HCT116 (cell line): Measurements from ENCODE around the gene FNDC11. TPM values are rescaled to one million over a fixed set of nuclear protein-coding genes. Genes with fewer than 3 reads are reported as not detected.

Experiments
- ATAC-seq: fragments of 200-7000 bp; cut with Tn5 transposase; 2 replicates; pipeline ENCODE4 v1.9.1; 2020; ENCODE audit warnings: mild to moderate bottlenecking, moderate library complexity
- BruUV-seq: library from RNA; stranded (reverse); fragments of 400-500 nt; replicated peaks from 2 replicates; lab custom pipeline; 2021; lab: Mats Ljungman, UMichigan
- CTCF ChIA-PET: fragments of 300-600 bp; sonication (Branson Sonifier 250); formaldehyde crosslinking; loops from one replicate; lab custom pipeline; 2021; ENCODE audit warnings: antibody characterized with exemption; lab: Charles Lee
- POLR2A ChIA-PET: fragments of 300-600, 350-600 bp; sonication (Branson Sonifier 250); formaldehyde crosslinking; loops from one replicate; lab custom pipeline; 2021; ENCODE audit warnings: antibody characterized with exemption; lab: Charles Lee
- RAD21 ChIA-PET, 2 experiments: fragments of 300-600 bp; sonication (Branson Sonifier 250); formaldehyde crosslinking; loops; one replicate each; lab custom pipeline; 2023; ENCODE audit warnings: low total read pairs in 2 of 2; ENCODE audit not compliant: uncharacterized antibody in 2 of 2, unreplicated experiment in 2 of 2, low non-redundant PET in 1 of 2; lab: Charles Lee
- DNase-seq: peaks from one replicate; pipeline ENCODE4 v3.0.0-alpha.2; 2010; ENCODE audit warnings: low read depth, low spot score
- H2AFZ ChIP-seq: fragments of 200-600 bp; shearing (Covaris generic), sonication (generic); 2 replicates; pipeline ENCODE4 v1.6.1; 2017; ENCODE audit warnings: low read depth, mixed run types, mixed read lengths, antibody characterized with exemption, low read length; ENCODE audit not compliant: poor library complexity, severe bottlenecking
- H3K27ac ChIP-seq: 2 replicates; pipeline ENCODE4 v1.5.1; 2012; ENCODE audit warnings: low read depth, low read length
- H3K27me3 ChIP-seq: fragments of 200-600 bp; sonication (generic); 2 replicates; pipeline ENCODE4 v1.6.1; 2016; ENCODE audit warnings: mixed run types, low read length, mixed read lengths; ENCODE audit not compliant: insufficient read depth
- H3K36me3 ChIP-seq, 2 experiments: fragments of 200-500 bp in 1 of 2; fragments of 200-600 bp in 1 of 2; sonication (Bioruptor generic) in 1 of 2; sonication (generic) in 1 of 2; 2 replicates each; pipeline versions ENCODE4 v1.5.1 to v1.6.1; 2014 to 2016; ENCODE audit warnings: low read length in 2 of 2, inconsistent platforms in 1 of 2, mixed read lengths in 1 of 2, mixed run types in 1 of 2; ENCODE audit not compliant: insufficient read depth in 2 of 2, control insufficient read depth in 1 of 2
- H3K4me1 ChIP-seq, 2 experiments: fragments of 200-600 bp in 1 of 2; sonication (generic) in 1 of 2; 2 replicates each; pipeline versions ENCODE4 v1.5.1 to v1.6.1; 2012 to 2017; ENCODE audit warnings: low read length in 2 of 2, inconsistent platforms in 1 of 2, mild to moderate bottlenecking in 1 of 2, mixed read lengths in 1 of 2, mixed run types in 1 of 2, moderate library complexity in 1 of 2; ENCODE audit not compliant: insufficient read depth in 2 of 2, control insufficient read depth in 1 of 2
- H3K4me2 ChIP-seq: fragments of 200-600 bp; sonication (generic); 2 replicates; pipeline ENCODE4 v1.6.1; 2017; ENCODE audit warnings: mixed run types, low read length, mixed read lengths
- H3K4me3 ChIP-seq, 2 experiments: fragments of 200-600 bp in 1 of 2; sonication (generic) in 1 of 2; replicated peaks in 1 of 2; 2 replicates each; pipeline ENCODE4 v1.5.1; 2011 to 2016; ENCODE audit warnings: low read length in 2 of 2, control low read depth in 1 of 2, low read depth in 1 of 2, mild to moderate bottlenecking in 1 of 2, mixed read lengths in 1 of 2, mixed run types in 1 of 2
- H3K79me2 ChIP-seq: fragments of 200-600 bp; sonication (generic); 2 replicates; pipeline ENCODE4 v1.6.1; 2017; ENCODE audit warnings: mild to moderate bottlenecking, mixed run types, low read length, moderate library complexity, mixed read lengths; ENCODE audit not compliant: insufficient read depth
- H3K9ac ChIP-seq: fragments of 200-600 bp; sonication (generic); 2 replicates; pipeline ENCODE4 v1.6.1; 2016; ENCODE audit warnings: low read length, mixed read lengths
- H3K9me2 ChIP-seq: fragments of 200-600 bp; sonication (generic), shearing (Covaris generic); 2 replicates; pipeline ENCODE4 v1.6.1; 2017; ENCODE audit warnings: mixed run types, mild to moderate bottlenecking, moderate library complexity; ENCODE audit not compliant: insufficient read depth
- H3K9me3 ChIP-seq, 2 experiments: fragments of 200-500 bp in 1 of 2; fragments of 200-600 bp in 1 of 2; sonication (Bioruptor generic) in 1 of 2; sonication (generic) in 1 of 2; 2 replicates each; pipeline ENCODE4 v1.6.1; 2014 to 2017; ENCODE audit warnings: low read length in 2 of 2, mixed read lengths in 2 of 2, inconsistent platforms in 1 of 2, low read depth in 1 of 2, mild to moderate bottlenecking in 1 of 2, mixed run types in 1 of 2, moderate library complexity in 1 of 2; ENCODE audit not compliant: control insufficient read depth in 1 of 2, insufficient read depth in 1 of 2
- H4K20me1 ChIP-seq: fragments of 200-600 bp; sonication (generic), shearing (Covaris generic); 2 replicates; pipeline ENCODE4 v1.6.1; 2017; ENCODE audit warnings: mixed run types, mild to moderate bottlenecking, moderate library complexity; ENCODE audit not compliant: insufficient read depth
- ATF3 ChIP-seq: IDR thresholded peaks from 2 replicates; pipeline ENCODE4 v1.6.1; 2012
- CTCF ChIP-seq, 3 experiments: fragments of 200-600 bp in 1 of 3; sonication (generic) in 1 of 3; IDR thresholded peaks in 2 of 3; conservative IDR thresholded peaks in 1 of 3; 2 replicates each; pipeline ENCODE4 v1.5.1; 2012 to 2017; ENCODE audit warnings: low read depth in 2 of 3, low read length in 2 of 3, antibody characterized with exemption in 1 of 3, borderline replicate concordance in 1 of 3, control low read depth in 1 of 3, mild to moderate bottlenecking in 1 of 3, mixed read lengths in 1 of 3, mixed run types in 1 of 3, moderate library complexity in 1 of 3; ENCODE audit not compliant: insufficient read depth in 1 of 3
- EZH2 ChIP-seq: fragments of 200-600 bp; sonication (generic); IDR thresholded peaks from 2 replicates; pipeline ENCODE4 v1.6.1; 2017; ENCODE audit warnings: antibody characterized with exemption, mixed run types
- FOSL1 ChIP-seq: IDR thresholded peaks from 2 replicates; pipeline ENCODE4 v1.6.1; 2012; ENCODE audit warnings: low read depth
- JUND ChIP-seq: IDR thresholded peaks from 2 replicates; pipeline ENCODE4 v1.6.1; 2012
- MAX ChIP-seq: IDR thresholded peaks from 2 replicates; pipeline ENCODE4 v1.6.1; 2012
- RAD21 ChIP-seq: IDR thresholded peaks from 2 replicates; pipeline ENCODE4 v1.6.1; 2012; ENCODE audit warnings: low read depth, mild to moderate bottlenecking
- SRF ChIP-seq: IDR thresholded peaks from 2 replicates; pipeline ENCODE4 v1.6.1; 2012; ENCODE audit warnings: low read depth
- YY1 ChIP-seq: IDR thresholded peaks from 2 replicates; pipeline ENCODE4 v1.6.1; 2011; ENCODE audit warnings: low read length, low read depth, moderate library complexity, mild to moderate bottlenecking; ENCODE audit not compliant: insufficient replicate concordance; ENCODE audit errors: extremely low read depth
- ZBTB33 ChIP-seq: IDR thresholded peaks from 2 replicates; pipeline ENCODE4 v1.6.1; 2011; ENCODE audit warnings: mild to moderate bottlenecking, low read length, moderate library complexity; ENCODE audit not compliant: insufficient replicate concordance; ENCODE audit errors: extremely low read depth
- ZFX ChIP-seq: fragments of 450-650 bp; IDR thresholded peaks from 2 replicates; pipeline ENCODE4 v1.6.1; 2017
- ZNF274 ChIP-seq: fragments of 200-500 bp; sonication (Bioruptor generic); IDR thresholded peaks from 2 replicates; pipeline ENCODE4 v1.6.1; 2014; ENCODE audit warnings: mild to moderate bottlenecking, low read depth, low read length, inconsistent platforms
- intact Hi-C: fragments of 100-400 bp; cut with micrococcal nuclease; formaldehyde crosslinking; loops from 2 replicates; pipeline ENCODE4 v1.10.0; 2022
- total RNA-seq: library from RNA; stranded (reverse); gene quantifications from one replicate; pipeline ENCODE4 v1.2.1, GENCODE V29; 2021; ENCODE audit not compliant: unreplicated experiment

Gene FNDC11
- total RNA-seq, 1 experiment from 2014 or later = 5.5 TPM

- DNase-seq (no peak), ATAC-seq (no peak)
- no peaks in the 10 kb centered on the region; a peak in 3 of 4 replicates for H3K36me3 ChIP-seq
- BruUV-seq = no TSS peak
- ChIA-PET POLR2A (no interaction called here), CTCF (no interaction called here), RAD21 (no interaction called here)
- H2AFZ ChIP-seq = no peak overlapping the region
- H3K4me1 ChIP-seq = no peaks in the 10 kb centered on the region
- H3K4me3 ChIP-seq = no peak overlapping the region
- H4K20me1 ChIP-seq = no peaks in the 10 kb centered on the region
- H3K79me2 ChIP-seq = no peaks in the 10 kb centered on the region
- H3K9me2 ChIP-seq = no peaks in the 10 kb centered on the region
- TF ChIP-seq ZNF274 = no peak
- no peak for TF ChIP-seq EZH2
- no peak overlapping the region for H3K9ac ChIP-seq
- H3K9me3 ChIP-seq = no peaks in the 10 kb centered on the region
- H3K4me2 ChIP-seq = no peak overlapping the region
- intact Hi-C loops = no loop called here
- H3K27me3 ChIP-seq = no peaks in the 10 kb centered on the region
- no peak overlapping the region for H3K27ac ChIP-seq
These were observed 10.3 kb downstream of the FNDC11 start for GRCh38 chr20:63564036-63564810.

- H3K36me3 ChIP-seq = no peaks in the 10 kb centered on the region; a peak in 3 of 4 replicates
- no peak overlapping the region for H2AFZ ChIP-seq
- no peak overlapping the region for H3K9ac ChIP-seq
- no peaks in the 10 kb centered on the region for H3K9me2 ChIP-seq
- no peaks in the 10 kb centered on the region for H3K27me3 ChIP-seq
- no peaks in the 10 kb centered on the region for H3K4me1 ChIP-seq
- H4K20me1 ChIP-seq = no peaks in the 10 kb centered on the region
- no peaks in the 10 kb centered on the region for H3K79me2 ChIP-seq
- TF ChIP-seq FOSL1 (no peak), ZBTB33 (no peak), ZFX (no peak), RAD21 (no peak), YY1 (no peak), ATF3 (no peak), SRF (no peak), JUND (no peak), MAX (no peak), CTCF (IDR thresholded peaks at IDR 0.05 in 2 of 3, conservative IDR thresholded peaks at IDR 0.05 in 1 of 3; ENCODE audit: borderline replicate concordance in 1 of 3, insufficient read depth in 1 of 3, low read depth in 2 of 3, low read length in 2 of 3) (no peak)
- H3K4me3 ChIP-seq = no peak overlapping the region
- no peak overlapping the region for H3K27ac ChIP-seq
- ChIA-PET CTCF (no interaction called here), POLR2A (no interaction called here), RAD21 (no interaction called here)
- no peaks in the 10 kb centered on the region for H3K9me3 ChIP-seq
- no TSS peak for BruUV-seq
- ATAC-seq (no peak), DNase-seq (no peak)
- intact Hi-C loops = no loop called here
- H3K4me2 ChIP-seq = no peak overlapping the region
These were observed 11.2 kb downstream of the FNDC11 start for GRCh38 chr20:63565021-63565698.
